ENCODE measurements around the gene HIRIP3. TPM values are rescaled to one million over a fixed set of nuclear protein-coding genes. Genes with fewer than 3 reads are reported as not detected.

The HIRIP3 gene
- total and polyA plus RNA-seq, 2 of the 8 experiments (the other 6 are each of a cell fraction or from before 2014, with no cell fraction given): 11.9 to 18.5 TPM

- peak; percentile 85 for TF ChIP-seq KDM4A (IDR thresholded peaks at IDR 0.05; ENCODE audit: low read depth, low read length, severe bottlenecking)
- TF ChIP-seq CTBP2 (IDR thresholded peaks at IDR 0.05; ENCODE audit: borderline replicate concordance, insufficient read depth, insufficient read length, low read length): no peak
- TF ChIP-seq USF2 (IDR thresholded peaks at IDR 0.05; ENCODE audit: low read length): no peak
- no peak for TF ChIP-seq RBBP5 (IDR thresholded peaks at IDR 0.05; ENCODE audit: borderline replicate concordance, low read depth, low read length)
- 0 out of 2 replicates have a peak, but pooled peaks have one; percentile 15 for TF ChIP-seq CHD2 (IDR thresholded peaks at IDR 0.05; ENCODE audit: low read length)
- no peak for TF ChIP-seq FOSL1 (IDR thresholded peaks at IDR 0.05; ENCODE audit: insufficient read depth, low read depth, low read length)
- TF ChIP-seq GABPA (IDR thresholded peaks at IDR 0.05; ENCODE audit: borderline replicate concordance, insufficient read depth, low read length): no peak; the same call in 1 of the 2 replicates
- peak; percentile 71 for TF ChIP-seq SIX5 (IDR thresholded peaks at IDR 0.05; ENCODE audit: low read depth, low read length)
- TF ChIP-seq BACH1 (IDR thresholded peaks at IDR 0.05; ENCODE audit: low read length): no peak
- TF ChIP-seq SP4 (IDR thresholded peaks at IDR 0.05; ENCODE audit: low read length): no peak
- TF ChIP-seq MAX (IDR thresholded peaks at IDR 0.05): no peak
- TF ChIP-seq CBX8 (IDR thresholded peaks at IDR 0.05; ENCODE audit: borderline replicate concordance, low read depth, low read length): no peak
- TF ChIP-seq EGR1 (IDR thresholded peaks at IDR 0.05; ENCODE audit: borderline replicate concordance, low read depth, low read length): peak; percentile 51; the same call in 1 of the 2 replicates
- no peak for TF ChIP-seq JUND (IDR thresholded peaks at IDR 0.05; ENCODE audit: low read length)
- TF ChIP-seq EP300 (IDR thresholded peaks at IDR 0.05; ENCODE audit: borderline replicate concordance in 1 of 2, low read depth in 2 of 2, low read length in 2 of 2): no peak
- no peak for TF ChIP-seq TAF7 (optimal IDR thresholded peaks at IDR 0.05; ENCODE audit: borderline replicate concordance, low read depth, low read length)
- TF ChIP-seq SRF (IDR thresholded peaks at IDR 0.05; ENCODE audit: low read depth, low read length): no peak
Observed at GRCh38 chr16:29995911-29996765, 721 bp upstream of the HIRIP3 start, which contains the start of gene INO80E (continued).
